Breast epithelium (tissue), 4 donors: ENCODE results near the gene ZNF45. TPM values are rescaled to one million over a fixed set of nuclear protein-coding genes. Genes with fewer than 3 reads are reported as not detected.

Source experiments
- DNase-seq, 2 donors: peaks; one replicate each; pipeline ENCODE4 v3.0.0-alpha.2; 2019; ENCODE audit warnings: low spot score in 2 of 2
- H3K27ac ChIP-seq, 2 donors: fragments of 200-600 bp; sonication (generic) in 1 of 2; one replicate each; pipeline ENCODE4 v1.5.1; 2016 to 2019; ENCODE audit warnings: mild to moderate bottlenecking in 1 of 2
- H3K27me3 ChIP-seq, 2 donors: fragments of 200-600 bp; sonication (generic) in 1 of 2; one replicate each; pipeline versions ENCODE4 v1.5.1 to v1.6.0; 2017 to 2019; ENCODE audit warnings: control low read depth in 1 of 2, mild to moderate bottlenecking in 1 of 2
- H3K36me3 ChIP-seq: fragments of 200-600 bp; one replicate; pipeline ENCODE4 v1.5.1; 2019
- H3K4me1 ChIP-seq, 2 donors: fragments of 200-600 bp; sonication (generic); one replicate each; pipeline ENCODE4 v1.5.1; 2016 to 2019; ENCODE audit warnings: control low read depth in 1 of 2
- H3K4me3 ChIP-seq, 3 donors: fragments of 200-600 bp; sonication (generic); 1 replicate in 2 of 3; 2 replicates in 1 of 3; pipeline ENCODE4 v1.5.1; 2016 to 2019; ENCODE audit warnings: mild to moderate bottlenecking in 3 of 3, moderate library complexity in 2 of 3
- H3K9me3 ChIP-seq, 2 donors: fragments of 200-600 bp; sonication (generic) in 1 of 2; one replicate each; pipeline ENCODE4 v1.5.1; 2016 to 2019; ENCODE audit warnings: control low read depth in 1 of 2
- CTCF ChIP-seq, 3 donors: fragments of 450-650 bp; IDR thresholded peaks; one replicate each; pipeline ENCODE4 v1.5.1; 2016 to 2017; ENCODE audit warnings: antibody characterized with exemption in 3 of 3, mild to moderate bottlenecking in 3 of 3, moderate library complexity in 3 of 3
- POLR2A ChIP-seq: fragments of 450-650 bp; IDR thresholded peaks from one replicate; pipeline ENCODE4 v1.6.1; 2016; ENCODE audit warnings: antibody characterized with exemption, mild to moderate bottlenecking, moderate library complexity
- POLR2AphosphoS5 ChIP-seq, 3 donors: sonication (generic); formaldehyde crosslinking; IDR thresholded peaks; one replicate each; pipeline ENCODE4 v1.6.1; 2017; ENCODE audit warnings: antibody characterized with exemption in 3 of 3
- intact Hi-C: fragments of 100-400 bp; cut with DNase I; formaldehyde crosslinking; loops from one replicate; pipeline ENCODE4 v1.15.1; 2023; ENCODE audit warnings: low total_unique reads
- total RNA-seq, 3 donors: library from RNA; depleted of rRNA; stranded (reverse); fragments of >200 nt; gene quantifications; one replicate each; pipeline ENCODE4 v1.1.0, GENCODE V29; 2016

Gene ZNF45
- total RNA-seq, 3 donors from 2014 or later: 9.8 to 29.7 (median 19.3) TPM

DNA sequence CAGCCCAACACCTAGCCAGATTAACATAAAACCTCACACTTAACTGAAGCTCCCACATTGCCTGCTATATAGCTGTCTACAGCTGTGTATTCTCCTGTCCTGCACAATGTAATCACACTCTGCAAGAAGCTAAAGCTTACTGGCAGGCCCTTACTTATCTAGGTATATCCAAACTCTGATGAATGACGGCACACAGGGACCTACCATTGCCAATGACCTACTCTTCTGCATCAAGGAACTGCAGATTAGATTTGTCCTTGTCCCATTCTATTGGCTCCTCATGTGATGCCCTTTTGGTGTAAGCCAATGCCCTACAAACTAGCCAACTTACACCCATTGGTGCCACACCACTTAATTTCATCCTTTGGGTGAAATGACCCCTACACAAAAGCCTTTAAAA is 26.4 kb downstream of the ZNF45 start:
- H3K9me3 ChIP-seq: peaks cover 81 to 98% of the 10 kb centered on the region in 2 donors
- intact Hi-C loops: no loop called here
- no peak for DNase-seq

GRCh38 chr19:43906774-43907173 is 28.3 kb downstream of the ZNF45 start:
- no peak for TF ChIP-seq POLR2AphosphoS5 (IDR thresholded peaks at IDR 0.05)
- intact Hi-C loops: no loop called here
- Histone ChIP-seq H3K4me3 (no peak overlapping the region), H3K9me3 (peaks cover 75 to 91% of the 10 kb centered on the region in 2 donors), H3K27me3 (no peaks in the 10 kb centered on the region), H3K4me1 (no peaks in the 10 kb centered on the region), H3K27ac (no peak overlapping the region), H3K36me3 (no peaks in the 10 kb centered on the region)
- no peak for DNase-seq

More for the DNA sequence above, 26.4 kb downstream of the ZNF45 start:
- no peaks in the 10 kb centered on the region for H3K27me3 ChIP-seq
- H3K4me3 ChIP-seq: no peak overlapping the region
- TF ChIP-seq POLR2AphosphoS5 (IDR thresholded peaks at IDR 0.05) (no peak), POLR2A (no peak), CTCF (IDR thresholded peaks at IDR 0.05) (no peak)
- no peaks in the 10 kb centered on the region for H3K4me1 ChIP-seq
- no peak overlapping the region for H3K27ac ChIP-seq
- peaks cover 3% of the 10 kb centered on the region for H3K36me3 ChIP-seq

GRCh38 chr19:43905897-43906296 is 29.2 kb downstream of the ZNF45 start:
- Histone ChIP-seq H3K27me3 (no peaks in the 10 kb centered on the region), H3K4me1 (no peaks in the 10 kb centered on the region), H3K27ac (no peak overlapping the region), H3K36me3 (no peaks in the 10 kb centered on the region), H3K4me3 (no peak overlapping the region), H3K9me3 (peaks cover 68 to 82% of the 10 kb centered on the region in 2 donors)
- DNase-seq: no peak
- TF ChIP-seq POLR2A (no peak), CTCF (IDR thresholded peaks at IDR 0.05) (no peak), POLR2AphosphoS5 (IDR thresholded peaks at IDR 0.05) (no peak)
- intact Hi-C loops: no loop called here

- Histone ChIP-seq H3K27ac (no peak overlapping the region), H3K4me3 (peak overlapping the region in 2 of 3 donors; percentile 61 to 80), H3K4me1 (no peaks in the 10 kb centered on the region), H3K36me3 (no peaks in the 10 kb centered on the region), H3K9me3 (peaks cover 53 to 76% of the 10 kb centered on the region in 2 donors), H3K27me3 (no peaks in the 10 kb centered on the region)
- TF ChIP-seq POLR2A (no peak), CTCF (IDR thresholded peaks at IDR 0.05) (no peak), POLR2AphosphoS5 (IDR thresholded peaks at IDR 0.05) (no peak)
- no peak for DNase-seq
- intact Hi-C loops: no loop called here
Observed at GRCh38 chr19:43902399-43902798, 32.7 kb downstream of the ZNF45 start.

DNA sequence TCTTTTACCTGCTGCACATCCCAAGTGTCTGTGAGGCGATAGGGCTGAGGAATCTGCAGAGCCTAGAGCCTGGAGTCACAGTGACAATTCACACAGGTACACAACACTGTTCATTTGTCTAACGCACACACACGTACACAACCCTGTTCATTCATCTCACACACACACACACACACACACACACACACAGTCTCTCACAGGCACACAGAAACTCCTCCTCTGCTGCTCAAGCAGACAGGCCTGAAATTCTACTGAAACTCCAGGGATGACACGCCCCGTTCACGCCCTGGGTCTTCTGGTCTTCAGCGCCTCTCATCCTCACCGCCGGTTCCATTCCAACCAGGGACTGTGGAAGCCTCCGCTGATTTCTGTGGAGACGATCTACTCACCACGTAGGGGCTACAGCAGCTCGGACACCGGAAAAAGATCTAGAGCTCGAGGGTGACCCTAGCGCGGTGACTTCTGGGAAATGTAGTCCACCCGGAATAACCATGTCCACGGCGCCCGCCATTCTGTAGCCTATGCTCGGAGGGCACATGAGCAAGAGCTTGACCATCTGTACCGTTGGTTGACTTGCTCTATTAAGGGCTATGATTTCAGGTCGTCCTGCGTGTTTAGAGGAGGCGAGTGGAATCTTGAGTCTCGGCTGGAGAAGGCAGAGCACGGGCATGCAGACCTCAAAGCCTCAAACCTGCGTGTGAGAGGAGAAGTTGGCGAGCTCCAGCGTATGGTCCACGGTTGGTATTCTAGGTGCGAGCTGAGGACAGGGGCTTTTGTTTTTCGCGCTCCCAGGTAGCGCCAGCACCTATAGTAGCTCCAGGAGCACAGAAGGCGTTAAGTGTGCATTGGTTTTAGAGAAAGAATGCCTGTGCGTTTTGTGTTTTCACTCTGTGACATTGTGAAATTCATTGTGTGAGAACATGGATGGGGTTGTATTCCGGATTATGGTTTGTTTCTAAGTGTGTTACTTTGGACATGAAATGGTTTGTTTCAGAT is 33.4 kb downstream of the ZNF45 start:
- Histone ChIP-seq H3K27ac (peak overlapping the region in 1 of 2 donors; percentile 52), H3K4me1 (no peaks in the 10 kb centered on the region), H3K4me3 (peak overlapping the region; percentile 43 to 80 (median 61)), H3K9me3 (peaks cover 58 to 76% of the 10 kb centered on the region in 2 donors), H3K27me3 (no peaks in the 10 kb centered on the region), H3K36me3 (no peaks in the 10 kb centered on the region)
- TF ChIP-seq CTCF (IDR thresholded peaks at IDR 0.05) (no peak), POLR2AphosphoS5 (IDR thresholded peaks at IDR 0.05) (no peak), POLR2A (no peak)
- DNase-seq: peak; percentile 39 to 72
- intact Hi-C loops: no loop called here
